Kidney (tissue), 14 donors: ENCODE data around the gene SAFB. TPM values are rescaled to one million over a fixed set of nuclear protein-coding genes. Genes with fewer than 3 reads are reported as not detected.

ENCODE experiments used
- DNase-seq, 5 donors: peaks; one replicate each; pipeline ENCODE4 v3.0.0-alpha.2; 2013 to 2020
- FAIRE-seq: peaks from 2 replicates; lab custom pipeline; 2012; peaks lifted over from hg19 to GRCh38; lab: Jason Lieb, UNC
- H3K27ac ChIP-seq, 2 donors: one replicate each; pipeline ENCODE4 v1.7.0; 2013; ENCODE audit warnings: low read depth in 2 of 2, low read length in 2 of 2, inconsistent platforms in 1 of 2
- H3K27me3 ChIP-seq: one replicate; pipeline ENCODE4 v1.7.1; 2013; ENCODE audit warnings: low read length, inconsistent platforms; ENCODE audit not compliant: control insufficient read depth, insufficient read depth
- H3K36me3 ChIP-seq, 3 donors: one replicate each; pipeline versions ENCODE4 v1.7.0 to v1.7.1; 2013; ENCODE audit warnings: low read length in 3 of 3, control low read depth in 1 of 3, inconsistent platforms in 1 of 3; ENCODE audit not compliant: insufficient read depth in 3 of 3, control insufficient read depth in 2 of 3
- H3K4me1 ChIP-seq, 3 donors: one replicate each; pipeline versions ENCODE4 v1.7.0 to v1.7.1; 2013; ENCODE audit warnings: low read length in 3 of 3, inconsistent platforms in 1 of 3, low read depth in 1 of 3; ENCODE audit not compliant: control insufficient read depth in 2 of 3, insufficient read depth in 2 of 3
- H3K4me3 ChIP-seq, 3 donors: one replicate each; pipeline versions ENCODE4 v1.7.0 to v1.8.1; 2013; ENCODE audit warnings: low read length in 3 of 3, control low read depth in 1 of 3, inconsistent platforms in 1 of 3
- H3K9ac ChIP-seq, 3 donors: one replicate each; pipeline versions ENCODE4 v1.7.0 to v1.7.1; 2013; ENCODE audit warnings: low read length in 3 of 3, control low read depth in 1 of 3, inconsistent platforms in 1 of 3
- H3K9me3 ChIP-seq, 3 donors: one replicate each; pipeline versions ENCODE4 v1.7.0 to v1.7.1; 2013; ENCODE audit warnings: low read length in 3 of 3, control low read depth in 1 of 3, inconsistent platforms in 1 of 3; ENCODE audit not compliant: control insufficient read depth in 2 of 3, insufficient read depth in 1 of 3
- CTCF ChIP-seq: IDR thresholded peaks from 3 replicates; pipeline ENCODE4 v1.5.1; 2012; ENCODE audit warnings: mild to moderate bottlenecking, moderate library complexity, borderline replicate concordance; ENCODE audit not compliant: insufficient read depth; ENCODE audit errors: extremely low read depth
- intact Hi-C: fragments of 100-400 bp; cut with DNase I; formaldehyde crosslinking; loops from one replicate; pipeline ENCODE4 v1.11.1; 2022
- polyA plus RNA-seq: library from polyadenylated mRNA; stranded (reverse); fragments of 350-450 nt; fragmentation: Illumina TruSeq; extraction: RNeasy Lipid Tissue Mini Kit (QIAGEN cat#74804); gene quantifications from one replicate; pipeline ENCODE4 v1.2.3, GENCODE V29; 2014; ENCODE audit warnings: low read depth, low replicate concordance; ENCODE audit not compliant: insufficient read depth
- total RNA-seq: library from RNA; stranded (reverse); fragmentation: NEBNext Ultra II Directional; extraction: Animal tissue kit (Norgen Biotek cat#: 25700); gene quantifications from one replicate; pipeline ENCODE4 v1.2.1, GENCODE V29; 2021
- donor health status: control.
- donor health status: control.
- donor health status: control.
- donor health status: control.
- donor health status: control.
- donor health status: DM: yes; HTN: yes; CAD: no.
- donor health status: Normal renal cell carcinoma (clear cell type).

Gene SAFB
- total and polyA plus RNA-seq, 2 donors from 2014 or later, result 35.0 to 88.6 TPM

GRCh38 chr19:5664515-5664914 is 41.6 kb downstream of the SAFB start:
- H3K9me3 ChIP-seq, result no peaks in the 10 kb centered on the region
- DNase-seq (peak in 1 of 5 donors; percentile 25), FAIRE-seq (no peak)
- H3K27me3 ChIP-seq, result no peaks in the 10 kb centered on the region
- H3K36me3 ChIP-seq, result peaks cover 14 to 74% (median 59%) of the 10 kb centered on the region in 3 donors
- no peak overlapping the region for H3K4me3 ChIP-seq
- H3K4me1 ChIP-seq, result peaks cover 0 to 6% (median 6%) of the 10 kb centered on the region in 3 donors
- no peak overlapping the region for H3K27ac ChIP-seq
- intact Hi-C loops, result no loop called here
- no peak for TF ChIP-seq CTCF
- no peak overlapping the region for H3K9ac ChIP-seq

- peaks cover 0 to 6% (median 6%) of the 10 kb centered on the region in 3 donors for H3K4me1 ChIP-seq
- H3K36me3 ChIP-seq, result peaks cover 14 to 70% (median 55%) of the 10 kb centered on the region in 3 donors
- peak in 3 of 5 donors; percentile 26 to 53 (median 49) for DNase-seq
- no peak overlapping the region for H3K9ac ChIP-seq
- no peak overlapping the region for H3K4me3 ChIP-seq
- intact Hi-C loops, result no loop called here
- peak overlapping the region in 1 of 2 donors; percentile 28 for H3K27ac ChIP-seq
- FAIRE-seq, result no peak
- TF ChIP-seq CTCF, result no peak
- H3K9me3 ChIP-seq, result no peaks in the 10 kb centered on the region
- H3K27me3 ChIP-seq, result no peaks in the 10 kb centered on the region
Measured at GRCh38 chr19:5665781-5666513, 43.1 kb downstream of the SAFB start.

- no peaks in the 10 kb centered on the region for H3K27me3 ChIP-seq
- no peak overlapping the region for H3K27ac ChIP-seq
- no peak overlapping the region for H3K4me3 ChIP-seq
- intact Hi-C loops, result no loop called here
- TF ChIP-seq CTCF, result no peak
- H3K9ac ChIP-seq, result no peak overlapping the region
- FAIRE-seq (no peak), DNase-seq (peak in 1 of 5 donors; percentile 68)
- H3K36me3 ChIP-seq, result peaks cover 14 to 67% (median 48%) of the 10 kb centered on the region in 3 donors
- no peaks in the 10 kb centered on the region for H3K9me3 ChIP-seq
- peaks cover 0 to 6% (median 6%) of the 10 kb centered on the region in 3 donors for H3K4me1 ChIP-seq
Measured at GRCh38 chr19:5666921-5667610, 44.2 kb downstream of the SAFB start.
